ENCODE measurements around the gene LIMK2.

LIMK2 gene

DNA sequence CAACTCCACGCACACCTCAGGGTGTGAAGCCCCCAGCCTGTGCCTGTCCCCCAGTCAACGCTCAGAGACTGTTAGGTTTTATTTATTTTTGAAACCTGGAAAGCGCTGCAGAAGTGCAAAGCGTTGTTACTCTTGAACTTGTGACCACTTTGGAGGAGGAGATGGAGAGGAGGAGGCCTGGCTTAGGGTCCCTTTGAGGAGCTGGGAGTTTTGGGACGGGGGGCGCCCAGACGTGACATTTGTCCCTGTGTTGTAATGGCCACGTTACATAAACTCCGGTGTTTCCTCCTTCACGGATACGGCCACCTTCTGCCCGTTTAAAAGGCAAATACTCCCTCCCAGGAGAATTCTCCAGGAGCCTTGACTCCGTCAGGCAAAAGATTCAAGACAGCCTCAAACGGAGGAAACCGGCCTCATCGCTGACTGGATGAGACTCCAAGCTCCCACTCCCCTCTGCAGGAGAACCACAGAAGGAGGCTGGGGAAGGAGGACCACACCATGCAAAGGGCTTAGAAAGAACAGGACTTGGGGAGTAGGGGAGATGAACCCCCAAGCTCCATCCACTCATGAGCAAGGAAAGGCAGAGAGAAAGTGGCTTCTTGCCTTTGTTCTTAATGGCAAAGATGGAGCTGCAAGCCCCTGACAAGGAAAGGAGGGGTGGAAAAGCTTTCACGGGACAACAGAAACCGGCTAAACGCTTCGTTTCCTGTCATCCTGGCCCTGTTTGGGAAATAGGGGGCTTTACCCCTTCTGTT lies 79.6 kb downstream of the LIMK2 start:
- Histone ChIP-seq H3K4me2 (ENCODE audit: low read depth, low read length, poor library complexity, severe bottlenecking) (peak overlapping the region; percentile 100), H3K27ac (ENCODE audit: low read depth, low read length) (peak overlapping the region; percentile 97), H4K20me1 (ENCODE audit: low read depth, low read length) (no peaks in the 10 kb centered on the region), H3K9me2 (replicated peaks; ENCODE audit: insufficient read depth, low read length) (no peaks in the 10 kb centered on the region), H3K9ac (ENCODE audit: low read length) (peak overlapping the region; percentile 75), H3K27me3 (ENCODE audit: low read length) (no peaks in the 10 kb centered on the region), H2AFZ (ENCODE audit: low read depth, low read length, severe bottlenecking) (peak overlapping the region; percentile 23), H3K9me3 (ENCODE audit: insufficient read depth, low read length) (no peaks in the 10 kb centered on the region), H3K4me3 (ENCODE audit: insufficient read depth, low read length, poor library complexity, severe bottlenecking) (peak overlapping the region; percentile 53), H3K36me3 (ENCODE audit: low read length) (no peaks in the 10 kb centered on the region), H3F3A (ENCODE audit: insufficient read depth) (peaks cover 46% of the 10 kb centered on the region), H3K79me2 (ENCODE audit: insufficient read depth, low read length) (no peaks in the 10 kb centered on the region)
- no peak for TF ChIP-seq EZH2phosphoT487 (conservative IDR thresholded peaks at IDR 0.05; ENCODE audit: low read length)
- TF ChIP-seq, protein P1, sequence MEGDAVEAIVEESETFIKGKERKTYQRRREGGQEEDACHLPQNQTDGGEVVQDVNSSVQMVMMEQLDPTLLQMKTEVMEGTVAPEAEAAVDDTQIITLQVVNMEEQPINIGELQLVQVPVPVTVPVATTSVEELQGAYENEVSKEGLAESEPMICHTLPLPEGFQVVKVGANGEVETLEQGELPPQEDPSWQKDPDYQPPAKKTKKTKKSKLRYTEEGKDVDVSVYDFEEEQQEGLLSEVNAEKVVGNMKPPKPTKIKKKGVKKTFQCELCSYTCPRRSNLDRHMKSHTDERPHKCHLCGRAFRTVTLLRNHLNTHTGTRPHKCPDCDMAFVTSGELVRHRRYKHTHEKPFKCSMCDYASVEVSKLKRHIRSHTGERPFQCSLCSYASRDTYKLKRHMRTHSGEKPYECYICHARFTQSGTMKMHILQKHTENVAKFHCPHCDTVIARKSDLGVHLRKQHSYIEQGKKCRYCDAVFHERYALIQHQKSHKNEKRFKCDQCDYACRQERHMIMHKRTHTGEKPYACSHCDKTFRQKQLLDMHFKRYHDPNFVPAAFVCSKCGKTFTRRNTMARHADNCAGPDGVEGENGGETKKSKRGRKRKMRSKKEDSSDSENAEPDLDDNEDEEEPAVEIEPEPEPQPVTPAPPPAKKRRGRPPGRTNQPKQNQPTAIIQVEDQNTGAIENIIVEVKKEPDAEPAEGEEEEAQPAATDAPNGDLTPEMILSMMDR (IDR thresholded peaks at IDR 0.05; ENCODE audit: insufficient read depth, low read length, poor library complexity, severe bottlenecking), result no peak

DNA sequence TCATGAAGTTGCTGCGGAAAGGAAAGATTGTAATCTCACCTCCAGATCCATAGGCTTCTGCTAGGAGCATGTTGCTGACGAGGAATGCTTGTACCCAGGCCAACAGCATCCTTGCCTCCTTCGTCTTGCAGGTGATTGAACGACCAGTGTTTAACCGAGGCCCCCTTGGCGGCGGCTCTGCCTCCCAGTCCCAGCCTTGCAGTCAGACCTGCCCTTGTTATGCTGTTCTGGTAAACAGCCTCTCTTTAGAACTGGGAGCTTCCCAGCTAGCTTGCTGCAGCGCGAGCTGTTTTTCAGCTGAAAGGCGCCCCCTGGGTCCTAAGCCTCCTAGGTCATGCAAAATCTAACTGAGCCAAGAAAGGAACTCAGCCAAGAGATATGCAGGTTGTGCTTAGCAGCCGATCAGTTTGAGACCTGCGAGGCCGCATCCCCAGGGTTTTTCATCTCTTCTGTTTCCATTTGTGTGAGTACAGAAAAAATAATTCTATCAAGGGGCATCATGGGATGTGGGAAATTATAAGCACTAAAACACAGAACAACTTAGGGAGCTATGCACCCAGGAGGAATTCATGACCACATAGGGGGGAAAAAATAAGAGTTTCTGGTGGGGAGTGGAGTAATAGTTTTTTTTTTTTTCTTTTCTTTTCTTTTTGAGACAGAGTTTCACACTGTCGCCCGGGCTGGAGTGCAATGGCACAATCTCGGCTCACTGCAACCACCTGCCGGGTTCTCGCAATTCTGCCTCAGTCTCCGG lies 80.3 kb downstream of the LIMK2 start, which contains the start of gene PIK3IP1:
TSS of gene PIK3IP1 (minus strand) at position 253 of the 754 bp plus-strand sequence. CDS start at position 109, 144 bp downstream.
- Histone ChIP-seq H2AFZ (ENCODE audit: low read depth, low read length, severe bottlenecking) (peak within 1 kb of the TSS; percentile 23), H3K27ac (ENCODE audit: low read depth, low read length) (peak within 1 kb of the TSS; percentile 97), H3K4me3 (ENCODE audit: insufficient read depth, low read length, poor library complexity, severe bottlenecking) (peak within 1 kb of the TSS; percentile 53), H4K20me1 (ENCODE audit: low read depth, low read length) (no peaks in the 10 kb centered on the region), H3K9me2 (replicated peaks; ENCODE audit: insufficient read depth, low read length) (no peaks in the 10 kb centered on the region), H3K79me2 (ENCODE audit: insufficient read depth, low read length) (no peaks in the 10 kb centered on the region), H3K36me3 (ENCODE audit: low read length) (no peaks in the 10 kb centered on the region), H3K9me3 (ENCODE audit: insufficient read depth, low read length) (no peaks in the 10 kb centered on the region), H3F3A (ENCODE audit: insufficient read depth) (peaks cover 45% of the 10 kb centered on the region), H3K4me2 (ENCODE audit: low read depth, low read length, poor library complexity, severe bottlenecking) (peak within 1 kb of the TSS; percentile 100), H3K27me3 (ENCODE audit: low read length) (no peaks in the 10 kb centered on the region), H3K9ac (ENCODE audit: low read length) (peak within 1 kb of the TSS; percentile 75)
- TF ChIP-seq, protein P1 (IDR thresholded peaks at IDR 0.05; ENCODE audit: insufficient read depth, low read length, poor library complexity, severe bottlenecking), result peak; percentile 66
- no peak for TF ChIP-seq EZH2phosphoT487 (conservative IDR thresholded peaks at IDR 0.05; ENCODE audit: low read length)

DNA sequence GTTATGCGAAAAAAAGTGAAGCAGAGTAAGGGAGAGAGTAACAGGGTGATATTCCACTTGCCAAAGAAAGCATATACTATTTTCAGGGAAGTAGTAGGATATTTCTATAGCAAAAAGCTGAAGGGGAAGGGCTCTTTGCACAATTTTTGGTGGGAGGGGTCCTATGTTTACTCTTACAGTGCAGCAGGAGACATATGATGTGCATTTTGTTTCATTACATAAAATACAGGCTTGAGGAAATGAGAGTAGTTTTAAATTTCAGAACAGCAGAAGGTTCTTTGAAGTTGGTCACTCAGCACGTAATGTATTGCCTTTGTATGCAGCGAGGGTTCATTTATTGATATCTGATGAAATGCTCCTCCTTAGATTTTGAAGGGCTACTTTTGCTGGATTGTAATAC lies 83.3 kb downstream of the LIMK2 start:
- H4K20me1 ChIP-seq (ENCODE audit: low read depth, low read length), result no peaks in the 10 kb centered on the region
- H2AFZ ChIP-seq (ENCODE audit: low read depth, low read length, severe bottlenecking), result no peak overlapping the region
- TF ChIP-seq, protein P1 (IDR thresholded peaks at IDR 0.05; ENCODE audit: insufficient read depth, low read length, poor library complexity, severe bottlenecking), result no peak
- no peak for TF ChIP-seq EZH2phosphoT487 (conservative IDR thresholded peaks at IDR 0.05; ENCODE audit: low read length)
- H3K27me3 ChIP-seq (ENCODE audit: low read length), result no peaks in the 10 kb centered on the region
- H3K79me2 ChIP-seq (ENCODE audit: insufficient read depth, low read length), result no peaks in the 10 kb centered on the region
- H3K9me2 ChIP-seq (replicated peaks; ENCODE audit: insufficient read depth, low read length), result no peaks in the 10 kb centered on the region
- H3F3A ChIP-seq (ENCODE audit: insufficient read depth), result peaks cover 18% of the 10 kb centered on the region; the same call in 1 of the 2 replicates
- H3K4me2 ChIP-seq (ENCODE audit: low read depth, low read length, poor library complexity, severe bottlenecking), result no peak overlapping the region
- no peaks in the 10 kb centered on the region for H3K36me3 ChIP-seq (ENCODE audit: low read length)
- H3K27ac ChIP-seq (ENCODE audit: low read depth, low read length), result no peak overlapping the region
- no peak overlapping the region for H3K4me3 ChIP-seq (ENCODE audit: insufficient read depth, low read length, poor library complexity, severe bottlenecking)
- no peak overlapping the region for H3K9ac ChIP-seq (ENCODE audit: low read length)
- no peaks in the 10 kb centered on the region for H3K9me3 ChIP-seq (ENCODE audit: insufficient read depth, low read length)

Measured in SU-DHL-6 (cell line).